Measurements from ENCODE around the gene UBE2G1. TPM values are rescaled to one million over a fixed set of nuclear protein-coding genes. Genes with fewer than 3 reads are reported as not detected.

Gene UBE2G1
- polyA plus RNA-seq, 6 donors from 2014 or later: 50.7 to 87.5 (median 59.0) TPM

DNA sequence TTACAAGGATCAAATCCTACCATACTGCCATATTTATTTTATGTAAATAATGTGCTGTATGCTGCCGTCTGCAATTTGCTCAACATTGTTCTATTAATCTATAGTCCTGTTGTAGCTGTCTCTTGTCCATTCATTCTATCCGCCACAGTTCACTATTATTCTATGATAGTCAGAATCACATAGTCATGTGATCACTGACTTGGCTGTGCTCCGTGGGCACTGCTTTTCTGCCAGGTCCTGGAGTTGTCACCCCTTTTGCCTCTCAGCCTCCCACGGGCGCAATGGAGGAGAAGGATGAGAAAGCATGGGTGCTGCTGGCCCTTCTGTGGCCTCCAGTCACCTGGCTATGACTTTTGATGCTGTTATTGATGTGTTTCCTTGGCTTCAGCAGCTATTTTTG lies 65.4 kb downstream of the UBE2G1 start:
- Mint-ChIP-seq H3K36me3 (peaks cover 0 to 9% of the 10 kb centered on the region in 2 donors), H3K4me1 (peaks cover 8 to 21% (median 9%) of the 10 kb centered on the region in 3 donors), H3K4me3 (no peak overlapping the region), H3K27me3 (no peaks in the 10 kb centered on the region), H3K27ac (peak overlapping the region in 1 of 6 donors; percentile 47), H3K9me3 (no peaks in the 10 kb centered on the region)
- DNase-seq (no peak), ATAC-seq (ENCODE audit: low read depth in 2 of 2) (no peak)

- H3K36me3 Mint-ChIP-seq: peaks cover 0 to 3% of the 10 kb centered on the region in 2 donors
Measured at GRCh38 chr17:4297351-4297750, 69.1 kb downstream of the UBE2G1 start.

DNA sequence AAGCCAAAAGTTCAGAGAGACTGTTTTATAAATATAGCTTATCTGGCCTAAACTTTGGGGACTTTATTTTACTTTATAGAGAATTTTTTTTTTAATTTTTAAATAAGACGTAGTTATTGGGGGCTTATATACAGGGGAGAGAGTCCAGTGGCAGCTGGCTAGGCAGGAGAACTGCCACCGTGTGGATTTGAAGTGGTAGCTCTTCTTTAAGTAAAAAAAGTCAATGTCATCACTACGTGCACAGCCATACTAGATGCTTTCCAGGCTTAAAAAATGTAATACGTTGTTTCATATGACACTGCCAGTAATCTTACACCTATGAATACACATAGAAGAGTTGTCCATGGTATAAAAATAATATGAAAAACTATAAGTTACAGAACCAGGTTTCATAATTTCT lies 70.8 kb downstream of the UBE2G1 start:
- Mint-ChIP-seq H3K27me3 (no peaks in the 10 kb centered on the region), H3K4me1 (peaks cover 16 to 18% (median 17%) of the 10 kb centered on the region in 3 donors), H3K36me3 (peaks cover 0 to 4% of the 10 kb centered on the region in 2 donors), H3K27ac (no peak overlapping the region), H3K4me3 (no peak overlapping the region), H3K9me3 (no peaks in the 10 kb centered on the region)
- ATAC-seq (ENCODE audit: low read depth in 2 of 2) (no peak), DNase-seq (no peak)

More at GRCh38 chr17:4297351-4297750, 69.1 kb downstream of the UBE2G1 start:
- no peaks in the 10 kb centered on the region for H3K9me3 Mint-ChIP-seq
- no peaks in the 10 kb centered on the region for H3K27me3 Mint-ChIP-seq
- ATAC-seq (ENCODE audit: low read depth in 2 of 2) (no peak), DNase-seq (no peak)
- no peak overlapping the region for H3K4me3 Mint-ChIP-seq
- peak overlapping the region in 1 of 6 donors; percentile 3 for H3K27ac Mint-ChIP-seq
- peaks cover 16 to 17% (median 17%) of the 10 kb centered on the region in 3 donors for H3K4me1 Mint-ChIP-seq

DNA sequence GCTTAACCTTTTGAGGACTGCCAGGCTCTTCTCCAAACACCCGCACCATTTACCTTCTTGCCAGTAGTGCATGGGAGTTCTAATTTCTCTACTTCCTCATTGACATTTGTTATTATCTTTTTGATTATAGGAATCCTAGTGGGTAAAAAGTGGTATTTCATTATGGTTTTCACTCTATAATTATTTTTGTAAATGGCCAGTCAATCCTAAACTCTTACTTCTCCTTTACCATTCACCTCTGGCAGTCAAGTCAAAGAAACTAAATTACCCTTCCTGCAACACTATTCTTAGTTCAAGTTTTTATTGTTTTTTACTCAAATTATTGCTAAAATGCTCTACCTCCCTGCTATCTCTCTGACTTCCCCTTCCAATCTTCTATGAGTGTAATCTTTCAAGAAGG lies 72.9 kb downstream of the UBE2G1 start:
- Mint-ChIP-seq H3K9me3 (no peaks in the 10 kb centered on the region), H3K4me3 (no peak overlapping the region), H3K27ac (peak overlapping the region in 3 of 6 donors; percentile 4 to 82 (median 36)), H3K27me3 (no peaks in the 10 kb centered on the region), H3K4me1 (peaks cover 16 to 21% (median 17%) of the 10 kb centered on the region in 3 donors), H3K36me3 (peaks cover 0 to 4% of the 10 kb centered on the region in 2 donors)
- ATAC-seq (ENCODE audit: low read depth in 2 of 2): peak; percentile 18 to 48
- DNase-seq: no peak

- Mint-ChIP-seq H3K4me1 (peaks cover 5 to 11% (median 6%) of the 10 kb centered on the region in 3 donors), H3K36me3 (peaks cover 8% of the 10 kb centered on the region in 2 donors), H3K4me3 (no peak overlapping the region), H3K27ac (no peak overlapping the region), H3K9me3 (no peaks in the 10 kb centered on the region), H3K27me3 (no peaks in the 10 kb centered on the region)
- DNase-seq: no peak
- ATAC-seq (ENCODE audit: low read depth in 2 of 2): no peak
Measured at GRCh38 chr17:4287710-4288109, 78.8 kb downstream of the UBE2G1 start.

DNA sequence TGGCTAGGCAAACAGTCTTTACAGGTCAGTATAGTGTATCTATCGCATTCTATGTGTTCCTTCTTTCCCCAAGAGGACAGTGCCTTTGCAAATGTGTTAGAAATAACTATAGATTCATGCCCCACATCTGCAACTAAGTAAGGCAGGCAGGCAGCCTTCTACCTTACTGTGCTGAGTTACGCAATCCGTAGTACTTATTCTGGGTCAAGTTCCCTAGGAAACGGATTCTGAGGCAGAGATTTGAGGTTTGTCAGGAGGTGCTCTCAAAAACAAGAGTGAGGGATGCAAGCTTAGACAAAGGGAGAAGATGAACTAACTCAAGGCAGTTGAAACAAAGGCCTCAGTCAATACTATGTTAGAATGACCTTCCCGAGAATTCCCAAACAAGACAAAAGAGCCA lies 90.0 kb downstream of the UBE2G1 start:
- Mint-ChIP-seq H3K9me3 (no peaks in the 10 kb centered on the region), H3K27ac (peak overlapping the region in 2 of 6 donors; percentile 20 to 21), H3K27me3 (no peaks in the 10 kb centered on the region), H3K36me3 (peaks cover 5 to 13% of the 10 kb centered on the region in 2 donors), H3K4me1 (peaks cover 0 to 4% (median 0%) of the 10 kb centered on the region in 3 donors), H3K4me3 (no peak overlapping the region)
- DNase-seq: no peak
- ATAC-seq (ENCODE audit: low read depth in 2 of 2): no peak

DNA sequence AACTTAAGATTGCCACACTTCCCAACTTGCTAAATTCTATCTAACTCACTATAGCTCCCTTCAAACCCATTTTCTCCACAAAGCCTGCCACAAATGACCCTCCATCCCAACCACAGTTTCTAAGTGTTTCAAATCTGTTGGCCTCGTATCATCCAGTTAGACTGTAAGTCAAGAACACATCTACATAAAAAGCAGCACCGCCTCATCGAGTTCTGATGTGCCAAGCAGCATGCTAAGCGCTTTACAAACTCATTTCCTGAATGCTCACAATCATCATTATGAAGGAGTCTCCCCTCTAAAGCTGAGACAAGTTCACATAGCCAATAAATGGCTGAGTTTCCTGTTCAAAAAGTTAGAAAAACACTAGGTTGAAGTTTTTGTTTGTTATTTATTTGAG lies 93.5 kb downstream of the UBE2G1 start:
- H3K27ac Mint-ChIP-seq: peak overlapping the region in 2 of 6 donors; percentile 2 to 43
- H3K27me3 Mint-ChIP-seq: no peaks in the 10 kb centered on the region
- H3K4me3 Mint-ChIP-seq: no peak overlapping the region
- H3K9me3 Mint-ChIP-seq: no peaks in the 10 kb centered on the region
- no peak for ATAC-seq (ENCODE audit: low read depth in 2 of 2)
- H3K4me1 Mint-ChIP-seq: peaks cover 0 to 4% (median 0%) of the 10 kb centered on the region in 3 donors
- DNase-seq: no peak
- H3K36me3 Mint-ChIP-seq: peaks cover 5 to 6% of the 10 kb centered on the region in 2 donors

GRCh38 chr17:4272213-4272971 lies 94.1 kb downstream of the UBE2G1 start:
- no peak for DNase-seq
- Mint-ChIP-seq H3K36me3 (peaks cover 5 to 6% of the 10 kb centered on the region in 2 donors), H3K9me3 (no peaks in the 10 kb centered on the region), H3K27me3 (no peaks in the 10 kb centered on the region), H3K4me3 (no peak overlapping the region), H3K27ac (peak overlapping the region in 1 of 6 donors; percentile 2), H3K4me1 (peaks cover 0 to 4% (median 0%) of the 10 kb centered on the region in 3 donors)
- ATAC-seq (ENCODE audit: low read depth in 2 of 2): no peak

GRCh38 chr17:4270736-4271135 lies 95.7 kb downstream of the UBE2G1 start:
- no peak overlapping the region for H3K27ac Mint-ChIP-seq
- H3K27me3 Mint-ChIP-seq: no peaks in the 10 kb centered on the region
- ATAC-seq (ENCODE audit: low read depth in 2 of 2) (no peak), DNase-seq (no peak)
- peaks cover 0 to under 1% (median 0%) of the 10 kb centered on the region in 3 donors for H3K4me1 Mint-ChIP-seq
- H3K9me3 Mint-ChIP-seq: no peaks in the 10 kb centered on the region
- H3K4me3 Mint-ChIP-seq: peak overlapping the region in 1 of 8 donors; percentile 33
- H3K36me3 Mint-ChIP-seq: peaks cover 0 to 5% of the 10 kb centered on the region in 2 donors

DNA sequence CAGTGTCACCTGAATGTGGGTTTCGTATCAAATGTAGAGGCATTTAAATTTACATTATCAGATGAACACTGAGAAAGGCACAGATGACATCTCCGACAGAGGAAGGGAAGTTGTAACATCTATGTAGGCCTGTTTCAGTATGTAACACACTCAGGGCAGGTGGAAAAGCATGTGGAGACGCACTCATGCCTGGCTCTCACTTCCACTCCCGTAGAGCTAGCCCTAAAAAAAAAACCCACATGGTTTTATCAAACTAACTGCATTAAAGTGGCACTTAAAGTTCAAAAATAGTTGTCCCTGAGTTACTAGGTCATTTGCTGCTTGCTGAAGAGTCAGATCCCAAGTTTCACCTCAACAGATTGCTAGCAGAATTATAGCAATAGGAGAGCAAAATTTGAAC lies 96.6 kb downstream of the UBE2G1 start:
- H3K27ac Mint-ChIP-seq: peak overlapping the region in 1 of 6 donors; percentile 28

DNA sequence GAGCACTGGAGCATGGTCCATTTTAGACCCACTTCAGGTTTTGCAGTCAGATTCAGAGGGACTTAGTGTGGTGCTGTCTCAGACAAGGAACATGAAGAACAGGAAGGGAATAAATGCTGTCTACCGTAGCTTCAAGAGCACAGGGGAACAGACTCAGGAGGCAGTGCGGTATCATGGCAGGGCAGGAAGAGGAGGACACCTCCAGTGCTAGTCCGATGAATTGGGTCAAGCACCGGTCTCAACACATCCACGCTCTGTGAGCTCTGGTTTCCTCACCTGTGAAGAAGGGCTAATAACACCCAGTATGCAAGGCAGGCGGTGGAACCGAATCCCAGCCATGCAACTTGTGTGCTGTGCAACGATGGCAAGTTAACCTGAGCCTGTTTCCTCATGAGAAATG lies 99.1 kb downstream of the UBE2G1 start:
- no peak overlapping the region for H3K27ac Mint-ChIP-seq
- peaks cover 17 to 19% (median 17%) of the 10 kb centered on the region in 3 donors for H3K4me1 Mint-ChIP-seq
- H3K4me3 Mint-ChIP-seq: no peak overlapping the region
- peaks cover 0 to 5% of the 10 kb centered on the region in 2 donors for H3K36me3 Mint-ChIP-seq
- no peak for DNase-seq
- ATAC-seq (ENCODE audit: low read depth in 2 of 2): no peak
- H3K27me3 Mint-ChIP-seq: no peaks in the 10 kb centered on the region
- no peaks in the 10 kb centered on the region for H3K9me3 Mint-ChIP-seq

More for the DNA sequence above, 96.6 kb downstream of the UBE2G1 start:
- no peak for DNase-seq
- Mint-ChIP-seq H3K9me3 (no peaks in the 10 kb centered on the region), H3K27me3 (no peaks in the 10 kb centered on the region), H3K4me3 (no peak overlapping the region), H3K4me1 (no peaks in the 10 kb centered on the region), H3K36me3 (peaks cover 0 to 5% of the 10 kb centered on the region in 2 donors)
- no peak for ATAC-seq (ENCODE audit: low read depth in 2 of 2)

DNA sequence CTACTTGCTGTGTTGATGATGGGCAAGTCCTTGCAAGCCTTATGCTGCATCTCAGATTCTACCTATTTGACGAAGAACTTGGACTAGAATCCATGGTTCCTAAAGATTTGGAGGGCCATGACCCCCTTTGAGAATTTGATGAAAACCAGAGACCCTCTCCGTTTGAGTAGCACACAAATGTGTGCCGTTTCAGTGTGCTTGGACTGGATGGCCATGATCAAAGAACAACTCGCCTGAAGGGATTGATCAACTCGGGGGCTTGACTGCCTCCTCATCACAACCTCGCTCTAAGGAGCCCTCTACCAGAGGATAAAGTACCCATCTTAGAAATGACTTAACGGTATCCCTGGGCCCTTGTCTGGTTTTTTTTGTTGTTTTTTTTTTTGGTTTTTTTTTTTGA lies 99.9 kb downstream of the UBE2G1 start:
- no peak overlapping the region for H3K27ac Mint-ChIP-seq
- H3K27me3 Mint-ChIP-seq: no peaks in the 10 kb centered on the region
- H3K4me1 Mint-ChIP-seq: peaks cover 21 to 27% (median 26%) of the 10 kb centered on the region in 3 donors
- no peaks in the 10 kb centered on the region for H3K36me3 Mint-ChIP-seq
- peak overlapping the region in 1 of 8 donors; percentile 88 for H3K4me3 Mint-ChIP-seq
- ATAC-seq (ENCODE audit: low read depth in 2 of 2): no peak
- H3K9me3 Mint-ChIP-seq: no peaks in the 10 kb centered on the region
- no peak for DNase-seq

DNA sequence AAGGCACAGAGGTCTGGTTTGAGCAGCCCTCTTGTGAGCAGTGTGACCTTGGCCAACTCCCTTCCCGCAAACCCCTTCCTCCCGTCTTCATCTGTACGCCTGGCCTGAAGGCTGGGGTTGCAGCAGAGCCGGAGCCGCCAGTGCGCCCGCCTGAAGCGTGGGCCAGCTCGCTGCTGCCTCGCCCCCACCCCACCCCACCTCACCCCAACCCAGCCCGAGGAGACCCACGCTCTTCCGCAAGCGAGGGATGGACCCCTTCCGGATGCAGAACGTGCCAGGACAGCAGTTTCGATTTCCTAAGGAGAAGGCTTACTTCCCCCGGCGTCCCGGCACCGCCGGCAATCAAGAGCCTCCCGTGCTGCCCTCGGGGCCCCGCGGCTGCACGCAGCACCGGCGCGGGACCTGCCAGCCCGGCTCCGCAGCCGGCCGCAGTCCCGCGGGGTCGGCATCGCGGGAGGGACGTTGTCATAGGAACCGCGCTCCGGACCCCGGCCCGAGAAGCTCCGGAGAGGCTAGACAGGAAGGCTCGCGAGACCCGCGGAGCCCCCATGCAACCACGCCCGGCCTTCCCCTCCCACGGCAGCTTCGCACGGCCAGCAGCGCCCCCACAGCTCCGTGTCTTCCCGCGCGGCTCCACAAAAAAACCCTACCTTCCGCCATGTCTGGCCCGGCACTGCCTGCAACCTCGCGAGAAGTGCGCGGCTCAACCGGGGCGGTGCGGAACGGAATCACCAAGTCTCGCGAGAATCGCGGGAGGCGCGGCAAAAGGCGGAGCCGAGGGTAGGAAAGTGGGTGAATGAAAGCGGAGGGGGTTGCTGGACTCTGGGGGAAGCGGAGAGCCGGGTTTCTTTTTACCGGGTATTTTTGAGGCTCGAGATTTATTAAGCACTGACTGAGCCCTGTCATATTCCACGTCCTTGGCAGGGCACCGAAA lies 102.9 kb downstream of the UBE2G1 start, which contains the start of gene ANKFY1:
Gene ANKFY1 (minus strand): TSS at position 698 of the 934 bp plus-strand sequence. CDS start 38 bp downstream, at position 660.
- Mint-ChIP-seq H3K4me3 (peak within 1 kb of the TSS; percentile 87 to 99 (median 96)), H3K4me1 (peaks cover 28 to 39% (median 29%) of the 10 kb centered on the region in 3 donors), H3K27ac (peak within 1 kb of the TSS; percentile 77 to 96 (median 95)), H3K27me3 (no peaks in the 10 kb centered on the region), H3K36me3 (peaks cover 8% of the 10 kb centered on the region in 2 donors), H3K9me3 (peaks cover 0 to 4% (median 0%) of the 10 kb centered on the region in 7 donors)
- DNase-seq: peak; percentile 98
- peak; percentile 95 to 96 for ATAC-seq (ENCODE audit: low read depth in 2 of 2)

All from naive B cell (primary cell).